CD14-positive monocyte (primary cell): ENCODE results near the gene ITPKB. TPM values are rescaled to one million over a fixed set of nuclear protein-coding genes. Genes with fewer than 3 reads are reported as not detected.

ENCODE experiments used
- DNase-seq, 3 donors: peaks; one replicate each; pipeline ENCODE4 v3.0.0-alpha.2; 2011 to 2022
- H2AFZ ChIP-seq: 2 replicates; pipeline ENCODE4 v1.6.0; 2012; ENCODE audit warnings: mild to moderate bottlenecking, low read depth, low read length, inconsistent platforms; ENCODE audit not compliant: insufficient read depth, poor library complexity, severe bottlenecking
- H3K27ac ChIP-seq, 2 donors: 1 replicate in 1 of 2; 2 replicates in 1 of 2; pipeline ENCODE4 v1.5.1; 2012 to 2013; ENCODE audit warnings: low read length in 2 of 2, control low read depth in 1 of 2, inconsistent platforms in 1 of 2, low read depth in 1 of 2, mild to moderate bottlenecking in 1 of 2
- H3K27me3 ChIP-seq, 2 donors: one replicate each; pipeline versions ENCODE4 v1.6.0 to v1.6.1; 2011 to 2013; ENCODE audit warnings: low read length in 2 of 2; ENCODE audit not compliant: control insufficient read depth in 2 of 2, insufficient read depth in 2 of 2
- H3K36me3 ChIP-seq, 2 donors: replicated peaks in 1 of 2; 1 replicate in 1 of 2; 2 replicates in 1 of 2; pipeline versions ENCODE4 v1.5.1 to v1.6.1; 2012 to 2013; ENCODE audit warnings: low read length in 2 of 2, control low read depth in 1 of 2, inconsistent platforms in 1 of 2, mild to moderate bottlenecking in 1 of 2; ENCODE audit not compliant: insufficient read depth in 2 of 2, control insufficient read depth in 1 of 2
- H3K4me1 ChIP-seq, 2 donors: 1 replicate in 1 of 2; 2 replicates in 1 of 2; pipeline versions ENCODE4 v1.5.1 to v1.6.1; 2012 to 2013; ENCODE audit warnings: low read length in 2 of 2, control low read depth in 1 of 2, inconsistent platforms in 1 of 2, mild to moderate bottlenecking in 1 of 2, moderate library complexity in 1 of 2; ENCODE audit not compliant: insufficient read depth in 2 of 2, control insufficient read depth in 1 of 2
- H3K4me2 ChIP-seq: replicated peaks from 2 replicates; pipeline ENCODE3; 2012; ENCODE audit warnings: low read length, moderate library complexity, mild to moderate bottlenecking; ENCODE audit not compliant: poor library complexity, severe bottlenecking; ENCODE audit errors: extremely low read depth
- H3K4me3 ChIP-seq, 3 experiments: fragments of 200-600 bp in 1 of 3; sonication (generic) in 1 of 3; replicated peaks in 1 of 3; 1 replicate in 2 of 3; 2 replicates in 1 of 3; pipeline ENCODE4 v1.5.1; 2011 to 2013; ENCODE audit warnings: low read length in 3 of 3, mild to moderate bottlenecking in 3 of 3, control low read depth in 2 of 3, low read depth in 2 of 3, inconsistent platforms in 1 of 3, moderate library complexity in 1 of 3
- H3K79me2 ChIP-seq: 2 replicates; pipeline ENCODE4 v1.6.0; 2012; ENCODE audit warnings: mild to moderate bottlenecking, control low read depth, inconsistent platforms, low read length, moderate library complexity; ENCODE audit not compliant: insufficient read depth
- H3K9ac ChIP-seq: 2 replicates; pipeline ENCODE4 v1.6.0; 2017; ENCODE audit warnings: low read length, mild to moderate bottlenecking; ENCODE audit not compliant: insufficient read depth, poor library complexity, severe bottlenecking
- H3K9me3 ChIP-seq, 2 donors: replicated peaks in 1 of 2; 1 replicate in 1 of 2; 2 replicates in 1 of 2; pipeline versions ENCODE4 v1.5.1 to v1.6.1; 2012 to 2013; ENCODE audit warnings: low read length in 2 of 2, control low read depth in 1 of 2; ENCODE audit not compliant: control insufficient read depth in 1 of 2, insufficient read depth in 1 of 2
- H4K20me1 ChIP-seq: 2 replicates; pipeline ENCODE4 v1.6.0; 2012; ENCODE audit warnings: mild to moderate bottlenecking, low read length, control low read depth, moderate library complexity; ENCODE audit not compliant: insufficient read depth
- H3K27ac Mint-ChIP-seq, 7 donors: one replicate each; pipeline ENCODE4 v1.8.0; 2020; ENCODE audit warnings: mild to moderate bottlenecking in 7 of 7, mixed read lengths in 7 of 7, moderate library complexity in 6 of 7, inconsistent platforms in 2 of 7
- H3K27me3 Mint-ChIP-seq, 3 donors: one replicate each; pipeline ENCODE4 v1.8.0; 2021 to 2022; ENCODE audit warnings: low read depth in 3 of 3, mild to moderate bottlenecking in 3 of 3, mixed read lengths in 3 of 3, moderate library complexity in 3 of 3, inconsistent platforms in 1 of 3
- H3K36me3 Mint-ChIP-seq, 2 donors: one replicate each; pipeline ENCODE4 v1.8.0; 2020; ENCODE audit warnings: mixed read lengths in 2 of 2, inconsistent platforms in 1 of 2, mild to moderate bottlenecking in 1 of 2
- H3K4me1 Mint-ChIP-seq: one replicate; pipeline ENCODE4 v1.8.0; 2020; ENCODE audit warnings: mild to moderate bottlenecking, mixed read lengths
- H3K4me3 Mint-ChIP-seq, 2 donors: one replicate each; pipeline ENCODE4 v1.8.0; 2020; ENCODE audit warnings: mild to moderate bottlenecking in 2 of 2, mixed read lengths in 2 of 2, moderate library complexity in 1 of 2
- H3K9me3 Mint-ChIP-seq, 7 donors: one replicate each; pipeline ENCODE4 v1.8.0; 2020 to 2022; ENCODE audit warnings: mixed read lengths in 7 of 7, mild to moderate bottlenecking in 6 of 7, moderate library complexity in 6 of 7, inconsistent platforms in 2 of 7
- WGBS: methylation state at CpG from one replicate; pipeline ENCODE4 v1.1.5; 2013; ENCODE audit warnings: missing lambda C conversion rate; ENCODE audit not compliant: insufficient coverage; 5-methylcytosine and 5-hydroxymethylcytosine counted together
- intact Hi-C, 2 donors: fragments of 100-400 bp; cut with micrococcal nuclease; formaldehyde crosslinking; loops; one replicate each; pipeline versions ENCODE4 v1.15.0 to v1.15.1; 2023
- polyA plus RNA-seq, 3 donors: library from polyadenylated mRNA; depleted of rRNA in 1 of 3; unstranded in 2 of 3; stranded (reverse) in 1 of 3; fragments of 300-500 nt in 2 of 3; fragments of >200 nt in 1 of 3; fragmentation: Illumina TruSeq in 2 of 3; gene quantifications; 1 replicate in 2 of 3; 2 replicates in 1 of 3; pipeline ENCODE4 v1.2.3, GENCODE V29; 2012 to 2021
- TF ChIP-seq, protein P1 (sequence below): fragments of 200-600 bp; IDR thresholded peaks from one replicate; pipeline ENCODE4 v1.8.0; 2022; ENCODE audit warnings: antibody characterized with exemption, mild to moderate bottlenecking

The ITPKB gene
- polyA plus RNA-seq, 3 donors, result 7.3 to 14.4 (median 10.2) TPM

GRCh38 chr1:226654668-226655055 is 84.4 kb downstream of the ITPKB start:
- Histone ChIP-seq H3K27ac (peak overlapping the region; percentile 83 to 94), H3K4me1 (peaks cover 32 to 51% of the 10 kb centered on the region in 2 donors), H3K9me3 (no peaks in the 10 kb centered on the region), H3K9ac (peak overlapping the region; percentile 66), H4K20me1 (peaks cover 7% of the 10 kb centered on the region), H2AFZ (peak overlapping the region; percentile 25), H3K36me3 (peaks cover 0 to 3% of the 10 kb centered on the region in 2 donors), H3K27me3 (no peaks in the 10 kb centered on the region), H3K79me2 (peaks cover 50% of the 10 kb centered on the region), H3K4me2 (no peak overlapping the region), H3K4me3 (no peak overlapping the region)
- intact Hi-C loops, result loop anchor here in 1 of 2 donors (5.0 kb wide), 1 partner anchor 33 kb away; no protein-coding TSS in a partner anchor
- Mint-ChIP-seq H3K4me1 (peaks cover 55% of the 10 kb centered on the region), H3K4me3 (no peak overlapping the region), H3K27me3 (peaks cover 0 to 5% (median 5%) of the 10 kb centered on the region in 3 donors), H3K36me3 (peaks cover 26 to 28% of the 10 kb centered on the region in 2 donors), H3K9me3 (no peaks in the 10 kb centered on the region), H3K27ac (peak overlapping the region; percentile 90 to 98 (median 95))
- WGBS, result 16% methylated on average over 5 of the region's 8 CpGs
- DNase-seq, result peak; percentile 28 to 56 (median 48)
- TF ChIP-seq, protein P1, sequence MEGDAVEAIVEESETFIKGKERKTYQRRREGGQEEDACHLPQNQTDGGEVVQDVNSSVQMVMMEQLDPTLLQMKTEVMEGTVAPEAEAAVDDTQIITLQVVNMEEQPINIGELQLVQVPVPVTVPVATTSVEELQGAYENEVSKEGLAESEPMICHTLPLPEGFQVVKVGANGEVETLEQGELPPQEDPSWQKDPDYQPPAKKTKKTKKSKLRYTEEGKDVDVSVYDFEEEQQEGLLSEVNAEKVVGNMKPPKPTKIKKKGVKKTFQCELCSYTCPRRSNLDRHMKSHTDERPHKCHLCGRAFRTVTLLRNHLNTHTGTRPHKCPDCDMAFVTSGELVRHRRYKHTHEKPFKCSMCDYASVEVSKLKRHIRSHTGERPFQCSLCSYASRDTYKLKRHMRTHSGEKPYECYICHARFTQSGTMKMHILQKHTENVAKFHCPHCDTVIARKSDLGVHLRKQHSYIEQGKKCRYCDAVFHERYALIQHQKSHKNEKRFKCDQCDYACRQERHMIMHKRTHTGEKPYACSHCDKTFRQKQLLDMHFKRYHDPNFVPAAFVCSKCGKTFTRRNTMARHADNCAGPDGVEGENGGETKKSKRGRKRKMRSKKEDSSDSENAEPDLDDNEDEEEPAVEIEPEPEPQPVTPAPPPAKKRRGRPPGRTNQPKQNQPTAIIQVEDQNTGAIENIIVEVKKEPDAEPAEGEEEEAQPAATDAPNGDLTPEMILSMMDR, result no peak

DNA sequence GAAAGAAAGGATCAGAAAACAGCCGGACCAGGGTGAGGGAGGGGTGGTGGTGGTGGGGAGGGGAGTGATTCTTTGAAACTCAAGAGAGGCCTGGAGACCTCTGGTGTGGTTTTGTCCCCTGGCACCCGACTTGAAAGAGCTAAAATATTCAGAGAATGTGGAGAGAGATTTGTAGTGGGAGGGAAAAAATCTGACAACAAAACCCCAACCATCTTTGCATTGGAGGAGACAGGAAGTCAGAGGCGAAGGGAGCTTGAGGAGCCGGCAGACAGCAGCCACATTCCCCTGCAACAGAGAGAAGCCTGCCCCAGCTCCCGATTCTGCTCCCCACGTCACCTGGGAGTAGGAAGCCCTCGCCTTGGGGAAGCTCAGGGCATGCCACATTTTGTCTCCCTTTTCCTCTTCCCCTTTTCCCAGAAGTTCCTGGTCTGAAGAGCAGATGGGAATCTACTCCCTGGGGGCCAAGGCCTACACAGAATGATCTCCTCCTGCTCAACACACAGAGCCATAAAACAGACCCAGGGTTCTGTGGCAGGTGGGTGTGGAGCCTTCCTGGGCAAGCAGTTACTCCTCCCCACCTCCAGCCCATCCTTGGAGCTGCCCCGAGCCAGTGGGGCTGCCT is 84.9 kb downstream of the ITPKB start:
- WGBS, result 54% methylated on average over 2 of the region's 8 CpGs
- H3K4me2 ChIP-seq, result no peak overlapping the region
- H3K27ac Mint-ChIP-seq, result peak overlapping the region; percentile 90 to 98 (median 95)

More for the DNA sequence above, 84.9 kb downstream of the ITPKB start:
- Mint-ChIP-seq H3K9me3 (no peaks in the 10 kb centered on the region), H3K27me3 (peaks cover 0 to 5% (median 4%) of the 10 kb centered on the region in 3 donors), H3K4me3 (no peak overlapping the region), H3K36me3 (peaks cover 28 to 30% of the 10 kb centered on the region in 2 donors), H3K4me1 (peaks cover 51% of the 10 kb centered on the region)
- H3K9ac ChIP-seq, result peak overlapping the region; percentile 66
- H3K36me3 ChIP-seq, result peaks cover 0 to 6% of the 10 kb centered on the region in 2 donors
- H3K27me3 ChIP-seq, result no peaks in the 10 kb centered on the region
- H3K9me3 ChIP-seq, result no peaks in the 10 kb centered on the region
- peaks cover 32 to 48% of the 10 kb centered on the region in 2 donors for H3K4me1 ChIP-seq
- intact Hi-C loops, result loop anchor here in 1 of 2 donors (5.0 kb wide), 1 partner anchor 33 kb away; no protein-coding TSS in a partner anchor
- TF ChIP-seq, protein P1, result no peak
- H3K79me2 ChIP-seq, result peaks cover 46% of the 10 kb centered on the region
- peak overlapping the region; percentile 83 to 94 for H3K27ac ChIP-seq
- H3K4me3 ChIP-seq, result no peak overlapping the region
- DNase-seq, result no peak
- no peak overlapping the region for H2AFZ ChIP-seq
- H4K20me1 ChIP-seq, result peaks cover 7% of the 10 kb centered on the region
